Measurements from ENCODE around the gene SLC39A2. TPM values are rescaled to one million over a fixed set of nuclear protein-coding genes. Genes with fewer than 3 reads are reported as not detected.

The SLC39A2 gene
- total and polyA plus RNA-seq, 2 donors (not counting 3 experiments of a cell fraction or from before 2014, with no cell fraction given): 0.06 TPM; not detected in 1

DNA sequence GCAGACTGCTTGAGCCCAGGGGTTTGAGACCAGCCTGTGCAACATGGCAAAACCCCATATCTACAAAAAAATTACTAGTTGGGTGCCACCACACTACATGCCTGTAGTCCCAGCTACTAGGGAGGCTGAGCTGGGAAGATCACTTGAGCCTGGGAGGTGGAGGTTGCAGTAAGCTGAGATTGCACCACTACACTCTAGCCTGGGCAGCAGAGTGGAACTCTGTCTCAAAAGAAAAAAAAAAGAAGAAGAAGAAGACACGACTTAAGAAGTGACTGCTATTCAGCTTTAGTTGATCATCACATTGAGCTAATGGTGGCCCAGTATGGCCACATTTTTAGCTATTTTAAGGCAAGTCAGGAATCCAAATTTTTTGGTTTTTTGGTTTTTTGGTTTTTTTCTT is 18.2 kb upstream of the SLC39A2 start:
- H2AFZ ChIP-seq (ENCODE audit: low read depth, low read length): no peak overlapping the region
- ChIA-PET POLR2A (no interaction called here), CTCF (interaction anchor here (1.5 kb wide), 1 partner anchor 10 kb away, joined by 11 read pairs; no protein-coding TSS in a partner anchor)
- dilution Hi-C loops (cut with MboI; ENCODE audit: extremely low pct_ligation_motif_present, low sequenced_read_pairs): no loop called here
- H3K27ac ChIP-seq (ENCODE audit: insufficient read depth, low read depth, low read length): no peak overlapping the region
- H4K20me1 ChIP-seq (replicated peaks; ENCODE audit: control insufficient read depth, extremely low read depth, insufficient read depth, low read length): no peaks in the 10 kb centered on the region
- no peak overlapping the region for H3K9ac ChIP-seq (replicated peaks; ENCODE audit: extremely low read depth, insufficient read depth, low read length)
- DNase-seq (ENCODE audit: low read depth, low spot score) (no peak), FAIRE-seq (no peak)
- no TSS peak for BruUV-seq (replicated peaks)
- H3K79me2 ChIP-seq (ENCODE audit: control insufficient read depth, insufficient read depth, low read length): no peaks in the 10 kb centered on the region
- no peak overlapping the region for H3K4me3 ChIP-seq (replicated peaks in 1 of 3; ENCODE audit: insufficient read depth in 1 of 3, low read depth in 1 of 3, low read length in 3 of 3)
- H3K4me2 ChIP-seq (ENCODE audit: insufficient read depth, low read length): no peak overlapping the region
- intact Hi-C loops (cut with micrococcal nuclease): no loop called here
- no peaks in the 10 kb centered on the region for H3K9me3 ChIP-seq (replicated peaks; ENCODE audit: control insufficient read depth, insufficient read depth, low read length)
- H3K27me3 ChIP-seq (ENCODE audit: control insufficient read depth in 2 of 2, insufficient read depth in 2 of 2, low read length in 2 of 2): no peaks in the 10 kb centered on the region
- no peaks in the 10 kb centered on the region for H3K4me1 ChIP-seq (ENCODE audit: control insufficient read depth, extremely low read depth, insufficient read depth, low read length)
- H3K9me1 ChIP-seq (replicated peaks; ENCODE audit: control insufficient read depth, extremely low read depth, insufficient read depth, low read length): no peaks in the 10 kb centered on the region
- no peaks in the 10 kb centered on the region for H3K36me3 ChIP-seq (ENCODE audit: control insufficient read depth in 2 of 2, extremely low read depth in 1 of 2, insufficient read depth in 2 of 2, low read length in 2 of 2)
- TF ChIP-seq JUN (IDR thresholded peaks at IDR 0.05; ENCODE audit: borderline replicate concordance, insufficient read depth, insufficient read length, low read depth): no peak
- no peak for TF ChIP-seq FOS (IDR thresholded peaks at IDR 0.05; ENCODE audit: borderline replicate concordance, insufficient read depth, low read length)
- TF ChIP-seq POLR2A (IDR thresholded peaks at IDR 0.05; ENCODE audit: low read depth, low read length): no peak
- TF ChIP-seq EZH2 (IDR thresholded peaks at IDR 0.05; ENCODE audit: borderline replicate concordance, low read depth, low read length, severe bottlenecking): no peak
- TF ChIP-seq, protein P1, sequence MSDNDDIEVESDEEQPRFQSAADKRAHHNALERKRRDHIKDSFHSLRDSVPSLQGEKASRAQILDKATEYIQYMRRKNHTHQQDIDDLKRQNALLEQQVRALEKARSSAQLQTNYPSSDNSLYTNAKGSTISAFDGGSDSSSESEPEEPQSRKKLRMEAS (IDR thresholded peaks at IDR 0.05; ENCODE audit: insufficient read depth, insufficient read length): no peak
- TF ChIP-seq, protein P2, sequence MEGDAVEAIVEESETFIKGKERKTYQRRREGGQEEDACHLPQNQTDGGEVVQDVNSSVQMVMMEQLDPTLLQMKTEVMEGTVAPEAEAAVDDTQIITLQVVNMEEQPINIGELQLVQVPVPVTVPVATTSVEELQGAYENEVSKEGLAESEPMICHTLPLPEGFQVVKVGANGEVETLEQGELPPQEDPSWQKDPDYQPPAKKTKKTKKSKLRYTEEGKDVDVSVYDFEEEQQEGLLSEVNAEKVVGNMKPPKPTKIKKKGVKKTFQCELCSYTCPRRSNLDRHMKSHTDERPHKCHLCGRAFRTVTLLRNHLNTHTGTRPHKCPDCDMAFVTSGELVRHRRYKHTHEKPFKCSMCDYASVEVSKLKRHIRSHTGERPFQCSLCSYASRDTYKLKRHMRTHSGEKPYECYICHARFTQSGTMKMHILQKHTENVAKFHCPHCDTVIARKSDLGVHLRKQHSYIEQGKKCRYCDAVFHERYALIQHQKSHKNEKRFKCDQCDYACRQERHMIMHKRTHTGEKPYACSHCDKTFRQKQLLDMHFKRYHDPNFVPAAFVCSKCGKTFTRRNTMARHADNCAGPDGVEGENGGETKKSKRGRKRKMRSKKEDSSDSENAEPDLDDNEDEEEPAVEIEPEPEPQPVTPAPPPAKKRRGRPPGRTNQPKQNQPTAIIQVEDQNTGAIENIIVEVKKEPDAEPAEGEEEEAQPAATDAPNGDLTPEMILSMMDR (IDR thresholded peaks at IDR 0.05; ENCODE audit: extremely low read depth in 1 of 2, insufficient read depth in 1 of 2, low read depth in 1 of 2, low read length in 2 of 2): no peak
- no peak for TF ChIP-seq POLR2AphosphoS5 (IDR thresholded peaks at IDR 0.05; ENCODE audit: insufficient read depth, low read depth, low read length)
- no peak for TF ChIP-seq GATA2 (IDR thresholded peaks at IDR 0.05; ENCODE audit: insufficient read depth, insufficient read length, low read depth, low read length)
- TF ChIP-seq MYC (IDR thresholded peaks at IDR 0.05; ENCODE audit: low read depth, low read length): no peak
